ENCODE results near the gene NPEPPS.

Gene NPEPPS

GRCh38 chr17:47622180-47622549 is 91.3 kb downstream of the NPEPPS start:
- H4K12ac ChIP-seq (ENCODE audit: low read depth, low read length): no peak overlapping the region
- no peak overlapping the region for H2AFZ ChIP-seq (ENCODE audit: insufficient read depth, low read length, poor library complexity)
- peak overlapping the region; percentile 38 for H2BK120ac ChIP-seq (ENCODE audit: insufficient read depth, low read length, poor library complexity)
- no peaks in the 10 kb centered on the region for H3K27me3 ChIP-seq (ENCODE audit: insufficient read depth, low read length)
- no peak overlapping the region for H2BK5ac ChIP-seq (ENCODE audit: low read depth, low read length, poor library complexity)
- H3K14ac ChIP-seq (ENCODE audit: low read length): no peak overlapping the region
- no peak overlapping the region for H4K8ac ChIP-seq (ENCODE audit: low read depth, low read length)
- H3K27ac ChIP-seq (ENCODE audit: low read depth, low read length): peak overlapping the region; percentile 81
- H3K18ac ChIP-seq (ENCODE audit: low read length): no peak overlapping the region
- H2AK5ac ChIP-seq (ENCODE audit: low read length): no peak overlapping the region
- H4K91ac ChIP-seq (ENCODE audit: low read depth, low read length): no peak overlapping the region
- peak overlapping the region; percentile 53 for H3K4me2 ChIP-seq (ENCODE audit: low read length)
- no peaks in the 10 kb centered on the region for H3K9me3 ChIP-seq (ENCODE audit: insufficient read depth, low read depth, low read length)
- no peaks in the 10 kb centered on the region for H3K79me2 ChIP-seq (ENCODE audit: control insufficient read depth, insufficient read depth, low read length, poor library complexity)
- H2BK12ac ChIP-seq (ENCODE audit: low read length): no peak overlapping the region
- peaks cover 0 to 6% of the 10 kb centered on the region in 2 experiments for H3K4me1 ChIP-seq (ENCODE audit: control insufficient read depth in 1 of 2, insufficient read depth in 2 of 2, low read length in 2 of 2)
- no peak overlapping the region for H3K23ac ChIP-seq (ENCODE audit: low read length)
- H3K4me3 ChIP-seq (ENCODE audit: low read depth, low read length): no peak overlapping the region
- no peak overlapping the region for H3K9ac ChIP-seq (ENCODE audit: low read length)
- H3K36me3 ChIP-seq (ENCODE audit: control insufficient read depth in 1 of 2, insufficient read depth in 2 of 2, low read length in 2 of 2): peaks cover 16 to 24% of the 10 kb centered on the region in 2 experiments
- H3K4ac ChIP-seq (ENCODE audit: low read depth, low read length): no peak overlapping the region
- peaks cover 3% of the 10 kb centered on the region for H3K79me1 ChIP-seq (ENCODE audit: low read length)
- no CpG with 5 or more reads among the region's 2 CpGs for WGBS (ENCODE audit: extremely low coverage, insufficient coverage, insufficient read length)
- no peak for DNase-seq

GRCh38 chr17:47624727-47625068 is 93.8 kb downstream of the NPEPPS start:
- Histone ChIP-seq H3K79me2 (ENCODE audit: control insufficient read depth, insufficient read depth, low read length, poor library complexity) (no peaks in the 10 kb centered on the region), H3K27ac (ENCODE audit: low read depth, low read length) (no peak overlapping the region), H3K4me1 (ENCODE audit: control insufficient read depth in 1 of 2, insufficient read depth in 2 of 2, low read length in 2 of 2) (peaks cover 0 to 6% of the 10 kb centered on the region in 2 experiments), H3K9ac (ENCODE audit: low read length) (no peak overlapping the region), H3K27me3 (ENCODE audit: insufficient read depth, low read length) (no peaks in the 10 kb centered on the region), H2BK5ac (ENCODE audit: low read depth, low read length, poor library complexity) (no peak overlapping the region), H3K4me2 (ENCODE audit: low read length) (no peak overlapping the region), H2AK5ac (ENCODE audit: low read length) (no peak overlapping the region), H3K4ac (ENCODE audit: low read depth, low read length) (no peak overlapping the region), H3K18ac (ENCODE audit: low read length) (no peak overlapping the region), H3K23ac (ENCODE audit: low read length) (no peak overlapping the region), H4K91ac (ENCODE audit: low read depth, low read length) (no peak overlapping the region), H3K79me1 (ENCODE audit: low read length) (peaks cover 3% of the 10 kb centered on the region), H4K8ac (ENCODE audit: low read depth, low read length) (no peak overlapping the region), H4K12ac (ENCODE audit: low read depth, low read length) (no peak overlapping the region), H2AFZ (ENCODE audit: insufficient read depth, low read length, poor library complexity) (no peak overlapping the region), H2BK120ac (ENCODE audit: insufficient read depth, low read length, poor library complexity) (no peak overlapping the region), H3K14ac (ENCODE audit: low read length) (no peak overlapping the region), H3K9me3 (ENCODE audit: insufficient read depth, low read depth, low read length) (no peaks in the 10 kb centered on the region), H3K4me3 (ENCODE audit: low read depth, low read length) (no peak overlapping the region), H3K36me3 (ENCODE audit: control insufficient read depth in 1 of 2, insufficient read depth in 2 of 2, low read length in 2 of 2) (peaks cover 10 to 12% of the 10 kb centered on the region in 2 experiments), H2BK12ac (ENCODE audit: low read length) (no peak overlapping the region)
- DNase-seq: no peak
- no CpG with 5 or more reads among the region's 1 CpG for WGBS (ENCODE audit: extremely low coverage, insufficient coverage, insufficient read length)

- no peak overlapping the region for H2AFZ ChIP-seq (ENCODE audit: insufficient read depth, low read length, poor library complexity)
- H3K4me2 ChIP-seq (ENCODE audit: low read length): no peak overlapping the region
- H3K79me2 ChIP-seq (ENCODE audit: control insufficient read depth, insufficient read depth, low read length, poor library complexity): no peaks in the 10 kb centered on the region
- H3K4ac ChIP-seq (ENCODE audit: low read depth, low read length): no peak overlapping the region
- no peak overlapping the region for H2BK12ac ChIP-seq (ENCODE audit: low read length)
- no peak for DNase-seq
- H3K14ac ChIP-seq (ENCODE audit: low read length): no peak overlapping the region
- H3K23ac ChIP-seq (ENCODE audit: low read length): no peak overlapping the region
- H3K79me1 ChIP-seq (ENCODE audit: low read length): no peaks in the 10 kb centered on the region
- H3K4me3 ChIP-seq (ENCODE audit: low read depth, low read length): no peak overlapping the region
- no peak overlapping the region for H4K91ac ChIP-seq (ENCODE audit: low read depth, low read length)
- H2BK120ac ChIP-seq (ENCODE audit: insufficient read depth, low read length, poor library complexity): no peak overlapping the region
- H3K4me1 ChIP-seq (ENCODE audit: control insufficient read depth in 1 of 2, insufficient read depth in 2 of 2, low read length in 2 of 2): no peaks in the 10 kb centered on the region
- no peak overlapping the region for H2AK5ac ChIP-seq (ENCODE audit: low read length)
- no peak overlapping the region for H4K8ac ChIP-seq (ENCODE audit: low read depth, low read length)
- no peaks in the 10 kb centered on the region for H3K9me3 ChIP-seq (ENCODE audit: insufficient read depth, low read depth, low read length)
- H3K36me3 ChIP-seq (ENCODE audit: control insufficient read depth in 1 of 2, insufficient read depth in 2 of 2, low read length in 2 of 2): peaks cover 8 to 10% of the 10 kb centered on the region in 2 experiments
- no peak overlapping the region for H3K18ac ChIP-seq (ENCODE audit: low read length)
- no peak overlapping the region for H4K12ac ChIP-seq (ENCODE audit: low read depth, low read length)
- WGBS (ENCODE audit: extremely low coverage, insufficient coverage, insufficient read length): no CpG with 5 or more reads among the region's 8 CpGs
- no peak overlapping the region for H3K27ac ChIP-seq (ENCODE audit: low read depth, low read length)
- H2BK5ac ChIP-seq (ENCODE audit: low read depth, low read length, poor library complexity): no peak overlapping the region
- H3K9ac ChIP-seq (ENCODE audit: low read length): no peak overlapping the region
- no peaks in the 10 kb centered on the region for H3K27me3 ChIP-seq (ENCODE audit: insufficient read depth, low read length)
These were observed 97.2 kb downstream of the NPEPPS start for GRCh38 chr17:47628014-47628566.

- Histone ChIP-seq H3K79me1 (ENCODE audit: low read length) (no peaks in the 10 kb centered on the region), H3K4ac (ENCODE audit: low read depth, low read length) (no peak overlapping the region), H2AFZ (ENCODE audit: insufficient read depth, low read length, poor library complexity) (no peak overlapping the region), H4K91ac (ENCODE audit: low read depth, low read length) (no peak overlapping the region), H3K23ac (ENCODE audit: low read length) (no peak overlapping the region), H3K18ac (ENCODE audit: low read length) (no peak overlapping the region), H3K4me3 (ENCODE audit: low read depth, low read length) (no peak overlapping the region), H3K9me3 (ENCODE audit: insufficient read depth, low read depth, low read length) (no peaks in the 10 kb centered on the region), H3K36me3 (ENCODE audit: control insufficient read depth in 1 of 2, insufficient read depth in 2 of 2, low read length in 2 of 2) (no peaks in the 10 kb centered on the region), H3K9ac (ENCODE audit: low read length) (no peak overlapping the region), H3K27me3 (ENCODE audit: insufficient read depth, low read length) (no peaks in the 10 kb centered on the region), H2BK120ac (ENCODE audit: insufficient read depth, low read length, poor library complexity) (no peak overlapping the region), H3K4me2 (ENCODE audit: low read length) (no peak overlapping the region), H4K8ac (ENCODE audit: low read depth, low read length) (no peak overlapping the region), H3K4me1 (ENCODE audit: control insufficient read depth in 1 of 2, insufficient read depth in 2 of 2, low read length in 2 of 2) (no peaks in the 10 kb centered on the region), H2BK5ac (ENCODE audit: low read depth, low read length, poor library complexity) (no peak overlapping the region), H3K27ac (ENCODE audit: low read depth, low read length) (no peak overlapping the region), H3K79me2 (ENCODE audit: control insufficient read depth, insufficient read depth, low read length, poor library complexity) (no peaks in the 10 kb centered on the region), H4K12ac (ENCODE audit: low read depth, low read length) (no peak overlapping the region), H2AK5ac (ENCODE audit: low read length) (no peak overlapping the region), H3K14ac (ENCODE audit: low read length) (no peak overlapping the region), H2BK12ac (ENCODE audit: low read length) (no peak overlapping the region)
- WGBS (ENCODE audit: extremely low coverage, insufficient coverage, insufficient read length): no CpG with 5 or more reads among the region's 5 CpGs
- DNase-seq: no peak
These were observed 98.9 kb downstream of the NPEPPS start for GRCh38 chr17:47629826-47630225.

Data from trophoblast cell (in vitro differentiated cells and primary cell).